Sigmoid colon (tissue), 7 donors: ENCODE measurements around the gene NUDT12. TPM values are rescaled to one million over a fixed set of nuclear protein-coding genes. Genes with fewer than 3 reads are reported as not detected.

Experiments used
- DNase-seq: peaks from one replicate; pipeline ENCODE4 v3.0.0-alpha.2; 2019
- H3K27ac ChIP-seq, 4 donors: fragments of 200-600 bp; sonication (generic); one replicate each; pipeline ENCODE4 v1.5.1; 2016 to 2019; ENCODE audit warnings: mild to moderate bottlenecking in 1 of 4
- H3K27me3 ChIP-seq, 3 donors: fragments of 200-600 bp; sonication (generic); one replicate each; pipeline ENCODE4 v1.5.1; 2019; ENCODE audit warnings: mild to moderate bottlenecking in 1 of 3
- H3K36me3 ChIP-seq, 4 donors: fragments of 200-600 bp; sonication (generic); one replicate each; pipeline ENCODE4 v1.5.1; 2016 to 2019
- H3K4me1 ChIP-seq, 4 donors: fragments of 200-600 bp; sonication (generic); one replicate each; pipeline ENCODE4 v1.5.1; 2017 to 2019
- H3K4me3 ChIP-seq, 4 donors: fragments of 200-600 bp; sonication (generic); one replicate each; pipeline ENCODE4 v1.5.1; 2017 to 2019; ENCODE audit warnings: mild to moderate bottlenecking in 2 of 4, moderate library complexity in 1 of 4
- H3K9me3 ChIP-seq, 4 donors: fragments of 200-600 bp in 3 of 4; sonication (generic) in 3 of 4; one replicate each; pipeline versions ENCODE4 v1.5.1 to v1.6.1; 2013 to 2019
- EP300 ChIP-seq, 4 donors: sonication (generic); formaldehyde crosslinking; IDR thresholded peaks; one replicate each; pipeline ENCODE4 v1.6.1; 2017; ENCODE audit warnings: antibody characterized with exemption in 4 of 4
- POLR2A ChIP-seq, 2 donors: fragments of 450-650 bp; IDR thresholded peaks; one replicate each; pipeline ENCODE4 v1.6.1; 2016; ENCODE audit warnings: antibody characterized with exemption in 2 of 2, mild to moderate bottlenecking in 2 of 2, moderate library complexity in 2 of 2
- POLR2AphosphoS5 ChIP-seq, 4 donors: sonication (generic); formaldehyde crosslinking; IDR thresholded peaks; one replicate each; pipeline ENCODE4 v1.6.1; 2017; ENCODE audit warnings: antibody characterized with exemption in 4 of 4
- WGBS, 2 donors: extraction: QIAGEN DNeasy Blood & Tissue Kit; methylation state at CpG; one replicate each; pipeline ENCODE4 v1.1.7; 2013; 5-methylcytosine and 5-hydroxymethylcytosine counted together
- intact Hi-C: fragments of 100-400 bp; cut with DNase I; formaldehyde crosslinking; loops from one replicate; pipeline ENCODE4 v1.15.1; 2023
- polyA plus RNA-seq, 3 donors: library from polyadenylated mRNA; stranded (reverse); fragments of 200-250 nt; gene quantifications; one replicate each; pipeline ENCODE4 v1.2.3, GENCODE V29; 2013
- total RNA-seq, 4 donors: library from RNA; depleted of rRNA; stranded (reverse); fragments of >200 nt; gene quantifications; one replicate each; pipeline ENCODE4 v1.1.0, GENCODE V29; 2016
- TF ChIP-seq, protein P1 (sequence below), 4 experiments: fragments of 450-650 bp in 3 of 4; fragments of 200-600 bp in 1 of 4; IDR thresholded peaks; one replicate each; pipeline ENCODE4 v1.5.1; 2016 to 2019; ENCODE audit warnings: antibody characterized with exemption in 4 of 4, mild to moderate bottlenecking in 3 of 4, moderate library complexity in 2 of 4
- donor health status: healthy with polysubstance abuse.
- donor health status: Bipolar disorder and iron deficiency.
- donor health status: healthy.

Gene NUDT12
- total and polyA plus RNA-seq, 7 donors: 7.3 to 20.7 (median 13.6) TPM

DNA sequence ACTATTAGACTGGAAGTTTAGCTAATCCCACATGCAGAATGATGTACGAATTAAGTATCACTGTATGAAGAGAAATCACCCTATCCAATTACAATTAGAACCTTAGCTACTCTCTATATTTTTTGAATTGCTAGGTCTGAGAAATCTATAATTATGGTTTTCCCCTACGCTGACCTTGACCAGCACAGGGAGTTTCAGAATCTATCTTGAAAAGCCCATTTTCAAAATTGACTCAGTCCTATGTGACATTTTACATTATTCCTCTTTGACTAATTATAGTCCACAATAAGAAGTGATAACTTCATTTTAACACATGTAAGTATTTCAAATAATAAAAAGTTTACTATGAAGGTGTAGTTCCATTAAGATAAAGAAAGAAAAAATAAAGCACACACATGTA, 21.5 kb downstream of the NUDT12 start:
- intact Hi-C loops: no loop called here
- H3K27ac ChIP-seq: no peak overlapping the region
- no peaks in the 10 kb centered on the region for H3K9me3 ChIP-seq
- H3K4me3 ChIP-seq: no peak overlapping the region
- no peaks in the 10 kb centered on the region for H3K27me3 ChIP-seq
- no peaks in the 10 kb centered on the region for H3K36me3 ChIP-seq
- 93% methylated on average over 2 of the region's 2 CpGs for WGBS, 2 donors
- TF ChIP-seq, protein P1, sequence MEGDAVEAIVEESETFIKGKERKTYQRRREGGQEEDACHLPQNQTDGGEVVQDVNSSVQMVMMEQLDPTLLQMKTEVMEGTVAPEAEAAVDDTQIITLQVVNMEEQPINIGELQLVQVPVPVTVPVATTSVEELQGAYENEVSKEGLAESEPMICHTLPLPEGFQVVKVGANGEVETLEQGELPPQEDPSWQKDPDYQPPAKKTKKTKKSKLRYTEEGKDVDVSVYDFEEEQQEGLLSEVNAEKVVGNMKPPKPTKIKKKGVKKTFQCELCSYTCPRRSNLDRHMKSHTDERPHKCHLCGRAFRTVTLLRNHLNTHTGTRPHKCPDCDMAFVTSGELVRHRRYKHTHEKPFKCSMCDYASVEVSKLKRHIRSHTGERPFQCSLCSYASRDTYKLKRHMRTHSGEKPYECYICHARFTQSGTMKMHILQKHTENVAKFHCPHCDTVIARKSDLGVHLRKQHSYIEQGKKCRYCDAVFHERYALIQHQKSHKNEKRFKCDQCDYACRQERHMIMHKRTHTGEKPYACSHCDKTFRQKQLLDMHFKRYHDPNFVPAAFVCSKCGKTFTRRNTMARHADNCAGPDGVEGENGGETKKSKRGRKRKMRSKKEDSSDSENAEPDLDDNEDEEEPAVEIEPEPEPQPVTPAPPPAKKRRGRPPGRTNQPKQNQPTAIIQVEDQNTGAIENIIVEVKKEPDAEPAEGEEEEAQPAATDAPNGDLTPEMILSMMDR (IDR thresholded peaks at IDR 0.05): no peak
- TF ChIP-seq POLR2A (IDR thresholded peaks at IDR 0.05) (no peak), POLR2AphosphoS5 (IDR thresholded peaks at IDR 0.05) (no peak), EP300 (IDR thresholded peaks at IDR 0.05) (no peak)
- no peaks in the 10 kb centered on the region for H3K4me1 ChIP-seq
- no peak for DNase-seq

DNA sequence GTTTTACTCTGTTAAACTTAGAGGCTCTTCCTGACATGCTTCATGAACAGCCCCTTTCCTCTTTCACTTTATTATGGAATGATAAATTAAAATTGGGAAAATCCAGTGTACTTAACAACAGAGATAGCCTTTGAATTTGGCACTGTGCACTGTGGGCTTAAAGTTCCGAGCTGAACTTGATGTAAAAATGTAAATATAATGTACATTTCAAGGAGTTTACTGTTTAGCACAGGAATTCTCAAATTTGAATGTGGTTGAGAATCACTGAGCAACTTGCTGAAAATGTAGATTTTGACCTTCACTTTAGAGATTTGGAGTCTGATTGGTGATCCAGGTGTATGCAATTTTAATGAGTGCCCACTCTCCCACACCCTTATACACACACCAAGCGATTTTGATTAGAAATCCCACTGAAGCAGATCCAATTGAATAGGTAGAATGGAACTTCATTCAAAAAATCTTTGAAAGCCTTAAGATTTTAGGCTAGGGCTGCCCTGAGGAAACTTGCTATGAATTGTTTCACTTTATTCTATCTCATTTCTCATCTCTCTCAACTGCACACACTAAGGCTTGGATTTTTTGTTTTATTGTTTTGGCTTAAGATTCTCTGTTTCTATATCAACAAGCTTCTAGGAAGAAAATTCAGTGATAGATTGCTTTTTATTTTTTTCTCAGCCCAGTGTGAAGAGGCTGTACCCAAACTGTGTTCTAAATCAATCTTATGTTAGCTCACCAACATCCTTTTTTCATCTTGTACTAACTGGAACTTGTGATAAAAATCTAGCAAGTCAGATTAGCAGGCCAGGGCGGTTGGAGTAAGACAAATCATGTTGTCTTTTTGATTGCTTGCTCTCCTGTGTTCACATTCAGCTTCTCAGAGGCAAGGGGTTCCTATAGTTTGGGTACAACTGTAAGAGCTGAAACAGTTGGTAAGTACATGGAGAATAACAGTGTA, 22.9 kb downstream of the NUDT12 start:
- 75 to 82% methylated on average over 3 of the region's 3 CpGs for WGBS, 2 donors
- intact Hi-C loops: no loop called here
- H3K36me3 ChIP-seq: no peaks in the 10 kb centered on the region
- H3K4me3 ChIP-seq: no peak overlapping the region
- no peak for TF ChIP-seq POLR2A (IDR thresholded peaks at IDR 0.05)
- no peaks in the 10 kb centered on the region for H3K4me1 ChIP-seq
- no peak overlapping the region for H3K27ac ChIP-seq
- DNase-seq: no peak
- H3K9me3 ChIP-seq: no peaks in the 10 kb centered on the region
- H3K27me3 ChIP-seq: no peaks in the 10 kb centered on the region

DNA sequence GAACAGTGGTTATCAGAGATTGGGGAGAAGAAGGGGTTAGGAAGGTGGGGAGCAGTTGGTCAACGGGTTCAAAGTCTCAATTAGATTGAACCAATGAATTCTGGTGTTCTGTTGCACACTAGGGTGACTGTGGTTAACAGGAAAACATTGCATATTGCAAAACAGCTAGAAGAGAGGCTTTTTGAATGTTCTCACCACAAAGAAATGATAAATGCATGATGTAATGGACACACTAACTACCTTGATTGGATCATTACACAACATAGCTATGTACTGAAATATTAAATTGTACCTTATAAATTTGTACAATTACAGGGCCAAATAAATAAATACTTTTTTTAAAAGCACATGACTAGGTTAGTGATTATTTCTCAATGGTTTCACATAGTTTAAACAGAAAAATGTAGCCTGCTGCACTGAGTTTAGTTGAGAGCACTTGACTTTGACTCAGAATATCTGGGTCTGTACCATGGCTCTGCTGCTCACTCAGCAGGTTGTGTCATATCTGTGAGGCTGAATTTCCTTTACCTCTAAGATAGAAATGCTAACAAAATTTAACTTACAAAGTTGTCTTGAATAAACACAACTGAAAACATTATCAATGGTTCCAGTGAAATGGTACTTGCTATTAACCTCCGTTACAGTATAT, 30.4 kb downstream of the NUDT12 start:
- Histone ChIP-seq H3K27ac (no peak overlapping the region), H3K4me3 (no peak overlapping the region), H3K4me1 (no peaks in the 10 kb centered on the region), H3K9me3 (no peaks in the 10 kb centered on the region), H3K36me3 (no peaks in the 10 kb centered on the region), H3K27me3 (no peaks in the 10 kb centered on the region)
- intact Hi-C loops: no loop called here
- TF ChIP-seq EP300 (IDR thresholded peaks at IDR 0.05): no peak
- no peak for TF ChIP-seq POLR2A (IDR thresholded peaks at IDR 0.05)
- TF ChIP-seq, protein P1 (IDR thresholded peaks at IDR 0.05): no peak
- TF ChIP-seq POLR2AphosphoS5 (IDR thresholded peaks at IDR 0.05): no peak
- no peak for DNase-seq
- 82 to 84% methylated on average over 2 of the region's 2 CpGs for WGBS, 2 donors

DNA sequence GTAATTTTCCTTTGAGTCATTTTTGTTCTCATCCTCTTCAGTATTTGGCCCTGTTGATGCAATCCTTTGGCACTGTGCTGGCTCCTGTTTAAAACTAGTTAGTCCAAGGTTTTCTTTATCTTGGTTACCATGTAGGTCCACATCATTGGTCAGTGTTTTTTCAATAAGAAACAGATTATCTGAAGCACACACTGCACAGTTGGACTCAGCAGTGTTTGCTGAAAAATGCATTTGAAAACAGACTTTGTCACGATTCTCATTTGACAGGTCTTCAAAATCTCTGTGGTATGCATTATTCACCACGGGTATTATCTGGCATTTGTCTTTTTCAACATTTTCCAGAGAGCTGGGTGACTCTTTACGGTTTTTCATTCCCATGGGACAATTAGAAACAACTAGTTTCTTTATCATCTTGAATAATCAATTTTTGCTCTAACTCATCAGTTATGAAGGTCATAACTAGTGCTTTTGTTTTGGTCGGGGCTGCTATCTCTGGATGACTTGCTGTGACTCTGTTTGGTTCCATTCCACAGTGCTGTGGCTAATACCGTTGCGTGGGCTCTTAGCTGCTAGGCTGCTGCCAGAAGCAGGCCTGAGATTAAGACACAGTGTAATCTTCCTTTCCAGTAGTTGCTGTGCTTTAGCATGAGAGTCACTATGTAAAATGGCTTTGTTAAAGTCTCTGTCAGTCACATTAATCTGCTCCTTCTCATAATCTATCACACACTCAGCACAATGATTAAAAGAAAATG, 36.2 kb downstream of the NUDT12 start:
- Histone ChIP-seq H3K9me3 (no peaks in the 10 kb centered on the region), H3K4me3 (no peak overlapping the region), H3K27ac (no peak overlapping the region), H3K4me1 (no peaks in the 10 kb centered on the region), H3K27me3 (no peaks in the 10 kb centered on the region), H3K36me3 (no peaks in the 10 kb centered on the region)
- no peak for DNase-seq
- WGBS, 2 donors: 86 to 88% methylated on average over 6 of the region's 6 CpGs
- intact Hi-C loops: no loop called here
- TF ChIP-seq, protein P1 (IDR thresholded peaks at IDR 0.05): no peak
- TF ChIP-seq POLR2A (IDR thresholded peaks at IDR 0.05) (no peak), POLR2AphosphoS5 (IDR thresholded peaks at IDR 0.05) (no peak), EP300 (IDR thresholded peaks at IDR 0.05) (no peak)

DNA sequence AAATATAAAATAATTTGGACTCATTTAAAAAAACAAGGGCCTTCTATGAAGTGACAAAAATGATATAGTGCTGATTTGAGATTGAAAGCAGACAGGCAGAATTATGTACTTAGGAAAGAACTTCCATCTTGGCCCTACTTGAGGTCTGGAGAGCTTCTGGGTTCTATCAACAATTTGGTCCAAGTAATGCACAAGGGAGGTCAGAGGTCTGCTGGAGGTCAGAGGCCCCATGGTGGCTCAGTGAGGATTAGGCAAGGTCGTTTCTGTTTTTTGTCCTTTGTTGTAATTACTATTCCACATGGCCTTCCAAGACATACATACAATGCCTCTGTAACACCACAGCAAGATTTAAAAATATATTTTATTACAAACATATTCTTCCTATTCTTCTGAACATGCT, 37.2 kb downstream of the NUDT12 start:
- WGBS, 2 donors: 75 to 79% methylated on average over 1 of the region's 1 CpG
- H3K27ac ChIP-seq: no peak overlapping the region
- H3K27me3 ChIP-seq: no peaks in the 10 kb centered on the region
- DNase-seq: no peak
- no peaks in the 10 kb centered on the region for H3K4me1 ChIP-seq
- no peak overlapping the region for H3K4me3 ChIP-seq
- no peaks in the 10 kb centered on the region for H3K36me3 ChIP-seq
- TF ChIP-seq POLR2AphosphoS5 (IDR thresholded peaks at IDR 0.05) (no peak), EP300 (IDR thresholded peaks at IDR 0.05) (no peak), POLR2A (IDR thresholded peaks at IDR 0.05) (no peak)
- TF ChIP-seq, protein P1 (IDR thresholded peaks at IDR 0.05): no peak
- intact Hi-C loops: no loop called here
- no peaks in the 10 kb centered on the region for H3K9me3 ChIP-seq
